NCI-H2196 (cell line): ENCODE data around the gene MSANTD2.

Experiments
- DNase-seq: peaks from one replicate; lab custom pipeline; 2025; ENCODE audit not compliant: unreplicated experiment; lab: John Stamatoyannopoulos, UW

MSANTD2 gene

GRCh38 chr11:124754710-124755109 lies 45.5 kb downstream of the MSANTD2 start:
- DNase-seq, result no peak

GRCh38 chr11:124754309-124754708 lies 45.9 kb downstream of the MSANTD2 start:
- DNase-seq, result no peak

DNA sequence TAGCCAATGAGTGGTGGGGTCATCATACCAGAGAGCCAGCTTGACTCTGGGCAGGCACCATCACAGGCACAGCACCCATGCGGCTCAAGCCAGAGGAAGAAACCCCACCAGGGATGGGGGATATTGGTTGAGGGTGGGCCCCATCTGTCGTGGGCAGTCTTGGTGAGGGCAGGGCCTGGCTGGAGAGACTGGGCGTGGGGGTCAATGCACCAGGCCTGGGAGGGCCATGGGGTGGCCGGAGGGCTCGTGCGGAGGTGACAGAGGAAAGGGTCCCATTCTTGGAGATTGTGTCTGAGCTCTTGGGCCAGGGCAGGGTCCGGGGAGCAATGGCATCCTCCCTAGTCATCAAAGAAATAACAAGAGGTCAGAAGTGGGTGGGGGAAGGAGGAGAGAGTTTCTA lies 46.6 kb downstream of the MSANTD2 start:
- DNase-seq, result no peak

DNA sequence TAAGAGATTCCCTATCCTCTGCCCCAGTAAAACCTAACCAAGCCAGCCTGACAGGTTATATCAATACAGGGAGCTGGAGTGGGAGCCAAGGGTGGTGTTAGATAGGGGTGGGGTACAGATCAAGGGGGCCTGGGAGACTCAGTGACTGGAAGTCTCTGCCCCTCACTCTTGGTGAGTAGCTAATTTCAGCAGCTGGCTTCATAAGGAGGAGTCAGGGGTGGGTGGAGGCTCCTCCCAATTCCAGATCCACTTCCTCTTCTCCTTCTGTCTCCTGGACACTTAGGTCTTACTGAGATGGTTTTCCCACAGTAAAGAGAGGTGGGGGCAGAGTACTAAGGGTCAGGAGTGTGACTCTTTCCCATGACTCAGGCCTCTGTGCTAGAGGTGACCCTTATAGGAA lies 47.0 kb downstream of the MSANTD2 start:
- DNase-seq, result no peak

- DNase-seq, result no peak
Observed at GRCh38 chr11:124752471-124753102, 47.6 kb downstream of the MSANTD2 start.

DNA sequence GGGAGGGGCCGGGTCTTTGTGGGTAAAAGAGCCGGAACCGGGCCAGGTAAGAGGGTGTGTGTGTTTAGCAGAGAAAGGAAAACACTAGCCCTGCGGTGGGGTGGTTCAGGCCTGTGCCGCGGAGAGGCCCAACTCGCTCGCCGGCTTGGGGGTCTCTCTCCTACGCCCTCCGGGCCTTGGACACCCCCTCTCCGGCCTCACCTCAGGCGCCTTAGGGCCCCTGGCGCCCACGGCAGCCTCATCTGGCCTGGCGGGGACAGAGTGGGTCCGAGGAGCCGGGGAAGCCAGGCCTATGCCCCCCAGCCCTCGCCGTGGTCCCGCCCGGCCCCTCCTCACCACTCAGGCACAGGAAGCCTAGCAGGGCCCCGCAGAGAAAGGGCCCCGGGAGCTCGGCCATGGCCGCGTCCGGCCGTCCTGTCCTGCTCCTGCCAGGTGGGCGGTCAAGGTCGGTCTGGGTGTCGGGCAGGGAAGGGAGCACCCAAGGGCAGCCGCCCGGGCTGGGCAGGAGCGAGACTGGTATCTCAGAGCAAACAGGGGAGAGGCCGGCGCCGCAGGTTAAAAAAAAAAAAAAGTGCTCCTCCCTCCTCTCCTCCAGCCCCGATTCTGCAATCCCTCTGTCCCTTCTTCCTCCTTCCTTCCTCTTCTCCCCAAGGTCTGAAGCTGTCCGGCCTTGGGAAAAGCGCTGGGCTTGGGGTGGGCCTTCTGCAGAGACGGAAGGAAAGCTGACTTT lies 48.3 kb downstream of the MSANTD2 start, which contains the start of gene VSIG2:
Gene VSIG2 (minus strand): TSS at position 515 of the 730 bp plus-strand sequence. CDS start 118 bp downstream, at position 397.
- DNase-seq, result no peak

DNA sequence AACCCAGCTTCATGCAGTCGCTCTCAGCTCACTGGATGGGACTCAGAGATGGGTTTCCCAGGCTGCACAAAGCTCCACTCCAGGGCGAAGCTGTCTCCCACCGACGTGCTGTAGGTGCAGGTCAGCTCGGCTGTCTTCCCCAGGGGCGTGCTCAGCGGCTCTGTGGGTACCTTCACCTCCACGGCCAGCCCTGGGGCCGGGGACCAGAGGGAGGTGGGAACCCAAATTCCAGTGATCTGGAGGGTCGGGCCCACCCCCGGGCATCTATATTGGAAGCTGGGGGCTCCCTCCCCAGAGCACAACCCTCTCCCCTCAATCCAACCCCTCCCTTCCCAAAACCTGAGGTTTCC lies 48.8 kb downstream of the MSANTD2 start:
- no peak for DNase-seq

DNA sequence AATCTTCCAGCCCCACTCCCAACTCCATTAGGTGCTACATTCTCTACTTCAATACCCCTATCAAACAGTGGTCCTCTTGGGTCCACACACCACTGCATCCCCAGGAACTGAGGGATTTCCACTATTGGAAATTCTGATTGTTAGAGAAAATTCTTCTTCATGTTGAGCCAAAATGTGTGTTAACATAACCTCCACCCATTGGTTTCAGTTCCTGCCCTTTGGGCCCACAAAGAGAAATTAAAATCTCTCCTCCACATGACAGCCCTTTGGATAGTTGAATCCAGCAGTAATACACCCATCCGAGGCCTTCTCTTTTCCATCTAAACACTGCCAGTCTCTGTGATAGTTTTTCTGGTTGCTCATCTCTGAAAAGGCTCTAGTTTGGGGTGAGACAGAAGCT lies 50.3 kb downstream of the MSANTD2 start:
- DNase-seq, result no peak

GRCh38 chr11:124748481-124749343 lies 51.5 kb downstream of the MSANTD2 start:
- no peak for DNase-seq

- no peak for DNase-seq
Observed at GRCh38 chr11:124748100-124748418, 52.1 kb downstream of the MSANTD2 start.

GRCh38 chr11:124747406-124748099 lies 52.7 kb downstream of the MSANTD2 start:
- no peak for DNase-seq

- peak; percentile 78 for DNase-seq
Observed at GRCh38 chr11:124746621-124747243, 53.5 kb downstream of the MSANTD2 start.

GRCh38 chr11:124745835-124746620 lies 54.2 kb downstream of the MSANTD2 start:
- DNase-seq, result no peak

- no peak for DNase-seq
Observed at GRCh38 chr11:124745270-124745834, 54.9 kb downstream of the MSANTD2 start.

- DNase-seq, result no peak
Observed at GRCh38 chr11:124743050-124743449, 57.2 kb downstream of the MSANTD2 start.

DNA sequence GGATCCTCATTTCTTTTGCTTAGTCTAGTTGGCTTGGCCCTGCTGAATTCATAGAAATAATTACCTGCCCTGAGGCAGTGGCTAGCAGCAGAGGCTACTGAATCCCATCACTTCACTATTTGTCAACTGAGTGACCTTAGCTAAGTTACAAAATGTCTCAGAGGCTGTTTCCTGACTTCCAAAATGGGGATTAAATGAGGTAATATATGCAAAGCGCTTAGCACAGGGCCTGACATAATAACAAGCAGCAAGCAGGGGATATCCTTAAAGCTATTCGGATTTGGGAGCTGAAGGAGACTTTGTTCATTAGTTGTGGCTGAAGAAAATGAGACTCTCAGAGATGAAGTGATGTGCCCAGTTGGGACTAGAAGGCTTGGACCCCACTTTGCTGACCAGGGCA lies 57.7 kb downstream of the MSANTD2 start:
- DNase-seq, result no peak

GRCh38 chr11:124740277-124740882 lies 59.8 kb downstream of the MSANTD2 start:
- DNase-seq, result no peak

DNA sequence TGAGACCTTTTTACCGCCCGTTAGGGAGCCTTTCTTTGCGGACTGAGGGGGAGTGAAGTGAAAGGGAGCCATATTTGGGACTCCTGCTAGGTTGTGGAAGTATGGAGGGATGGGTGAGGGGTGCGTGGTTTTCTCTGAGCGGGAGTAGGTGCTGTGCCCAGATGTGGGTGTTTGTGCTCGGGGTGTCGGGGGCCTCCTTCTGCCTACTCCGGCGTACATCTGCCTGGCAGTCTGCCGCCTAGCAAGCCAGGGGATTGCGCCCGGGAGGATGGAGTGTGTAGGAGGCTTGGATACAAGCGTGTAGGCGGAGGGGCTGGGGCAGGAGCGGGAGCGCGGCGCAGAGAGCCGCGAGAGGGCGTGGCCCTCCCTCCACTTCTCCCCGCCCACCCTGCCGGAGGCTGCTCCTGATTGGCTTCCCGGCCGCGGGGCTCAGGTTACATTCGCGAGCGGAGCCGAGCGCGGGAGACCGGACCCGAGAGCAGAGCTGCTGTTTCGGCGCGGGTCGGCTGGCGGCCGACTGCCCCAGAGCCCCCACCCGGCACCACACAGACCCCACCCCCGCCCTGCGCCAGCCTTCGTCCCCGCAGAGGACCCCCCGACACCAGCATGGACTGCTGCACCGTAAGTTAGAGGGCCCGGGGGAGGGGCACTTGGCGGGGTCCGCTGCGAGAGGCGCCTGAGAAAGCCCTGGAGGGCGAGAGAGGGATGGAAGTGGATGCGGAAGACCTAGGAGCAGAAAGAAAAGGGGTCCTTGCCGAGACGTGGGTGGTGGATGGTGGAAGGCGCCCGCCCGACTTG lies 60.5 kb downstream of the MSANTD2 start, which contains the start of gene NRGN:
Gene NRGN (plus strand): TSS at position 464 of the 798 bp plus-strand sequence. CDS start 143 bp downstream, at position 607.
- DNase-seq, result peak; percentile 98
